Chondrocyte (in vitro differentiated cells): ENCODE results near the gene KRT9. TPM values are rescaled to one million over a fixed set of nuclear protein-coding genes. Genes with fewer than 3 reads are reported as not detected.

Experiments
- DNase-seq: peaks from one replicate; pipeline ENCODE4 v3.0.0; 2021; ENCODE audit warnings: mixed read lengths, low spot score
- H3K27ac Mint-ChIP-seq: one replicate; pipeline ENCODE4 v1.8.0; 2021; ENCODE audit warnings: mild to moderate bottlenecking, moderate library complexity, mixed read lengths; ENCODE audit not compliant: unreplicated experiment
- H3K27me3 Mint-ChIP-seq: 2 replicates; pipeline ENCODE4 v1.8.0; 2021; ENCODE audit warnings: low read depth, mixed read lengths
- H3K36me3 Mint-ChIP-seq: 2 replicates; pipeline ENCODE4 v1.8.0; 2021; ENCODE audit warnings: low read depth, mixed read lengths
- H3K4me1 Mint-ChIP-seq: 2 replicates; pipeline ENCODE4 v1.8.0; 2021; ENCODE audit warnings: low read depth, mild to moderate bottlenecking, mixed read lengths
- H3K4me3 Mint-ChIP-seq: one replicate; pipeline ENCODE4 v1.8.0; 2021; ENCODE audit warnings: mild to moderate bottlenecking, moderate library complexity, mixed read lengths; ENCODE audit not compliant: unreplicated experiment
- H3K9me3 Mint-ChIP-seq: 2 replicates; pipeline ENCODE4 v1.8.0; 2021; ENCODE audit warnings: low read depth, mixed read lengths
- total RNA-seq: library from RNA; stranded (reverse); gene quantifications from 3 replicates; pipeline ENCODE4 v1.2.1, GENCODE V29; 2021
- TF ChIP-seq, protein P1 (sequence below): fragments of 200-600 bp; sonication (generic); IDR thresholded peaks from 2 replicates; pipeline ENCODE4 v1.5.0; 2021; ENCODE audit warnings: antibody characterized with exemption, mild to moderate bottlenecking, moderate library complexity

The KRT9 gene
- total RNA-seq, 1 donor from 2014 or later = not detected

- H3K4me1 Mint-ChIP-seq = peaks cover 12% of the 10 kb centered on the region
- TF ChIP-seq, protein P1, sequence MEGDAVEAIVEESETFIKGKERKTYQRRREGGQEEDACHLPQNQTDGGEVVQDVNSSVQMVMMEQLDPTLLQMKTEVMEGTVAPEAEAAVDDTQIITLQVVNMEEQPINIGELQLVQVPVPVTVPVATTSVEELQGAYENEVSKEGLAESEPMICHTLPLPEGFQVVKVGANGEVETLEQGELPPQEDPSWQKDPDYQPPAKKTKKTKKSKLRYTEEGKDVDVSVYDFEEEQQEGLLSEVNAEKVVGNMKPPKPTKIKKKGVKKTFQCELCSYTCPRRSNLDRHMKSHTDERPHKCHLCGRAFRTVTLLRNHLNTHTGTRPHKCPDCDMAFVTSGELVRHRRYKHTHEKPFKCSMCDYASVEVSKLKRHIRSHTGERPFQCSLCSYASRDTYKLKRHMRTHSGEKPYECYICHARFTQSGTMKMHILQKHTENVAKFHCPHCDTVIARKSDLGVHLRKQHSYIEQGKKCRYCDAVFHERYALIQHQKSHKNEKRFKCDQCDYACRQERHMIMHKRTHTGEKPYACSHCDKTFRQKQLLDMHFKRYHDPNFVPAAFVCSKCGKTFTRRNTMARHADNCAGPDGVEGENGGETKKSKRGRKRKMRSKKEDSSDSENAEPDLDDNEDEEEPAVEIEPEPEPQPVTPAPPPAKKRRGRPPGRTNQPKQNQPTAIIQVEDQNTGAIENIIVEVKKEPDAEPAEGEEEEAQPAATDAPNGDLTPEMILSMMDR = no peak
- no peaks in the 10 kb centered on the region for H3K9me3 Mint-ChIP-seq
- no peak overlapping the region for H3K27ac Mint-ChIP-seq
- no peak overlapping the region for H3K4me3 Mint-ChIP-seq
- H3K27me3 Mint-ChIP-seq = peaks cover 7% of the 10 kb centered on the region
- no peaks in the 10 kb centered on the region for H3K36me3 Mint-ChIP-seq
- DNase-seq = peak; percentile 75
Measured at GRCh38 chr17:41535764-41536481, 35.9 kb downstream of the KRT9 start.

- DNase-seq = peak; percentile 56
Measured at GRCh38 chr17:41534899-41535546, 36.8 kb downstream of the KRT9 start.

GRCh38 chr17:41533613-41534012, 38.2 kb downstream of the KRT9 start:
- Mint-ChIP-seq H3K9me3 (no peaks in the 10 kb centered on the region), H3K36me3 (no peaks in the 10 kb centered on the region), H3K27me3 (peaks cover 17% of the 10 kb centered on the region), H3K27ac (no peak overlapping the region), H3K4me3 (no peak overlapping the region), H3K4me1 (peaks cover 7% of the 10 kb centered on the region)
- peak; percentile 2 for DNase-seq
- TF ChIP-seq, protein P1 = no peak

More at GRCh38 chr17:41534899-41535546, 36.8 kb downstream of the KRT9 start:
- H3K4me3 Mint-ChIP-seq = no peak overlapping the region
- H3K27ac Mint-ChIP-seq = no peak overlapping the region
- H3K9me3 Mint-ChIP-seq = no peaks in the 10 kb centered on the region
- TF ChIP-seq, protein P1 = no peak
- H3K27me3 Mint-ChIP-seq = peaks cover 7% of the 10 kb centered on the region
- peaks cover 12% of the 10 kb centered on the region for H3K4me1 Mint-ChIP-seq
- H3K36me3 Mint-ChIP-seq = no peaks in the 10 kb centered on the region

GRCh38 chr17:41532947-41533570, 38.8 kb downstream of the KRT9 start:
- DNase-seq = peak; percentile 10
- Mint-ChIP-seq H3K36me3 (no peaks in the 10 kb centered on the region), H3K4me3 (no peak overlapping the region), H3K27ac (no peak overlapping the region), H3K4me1 (peaks cover 5% of the 10 kb centered on the region), H3K27me3 (peaks cover 22% of the 10 kb centered on the region), H3K9me3 (no peaks in the 10 kb centered on the region)
- TF ChIP-seq, protein P1 = no peak

DNA sequence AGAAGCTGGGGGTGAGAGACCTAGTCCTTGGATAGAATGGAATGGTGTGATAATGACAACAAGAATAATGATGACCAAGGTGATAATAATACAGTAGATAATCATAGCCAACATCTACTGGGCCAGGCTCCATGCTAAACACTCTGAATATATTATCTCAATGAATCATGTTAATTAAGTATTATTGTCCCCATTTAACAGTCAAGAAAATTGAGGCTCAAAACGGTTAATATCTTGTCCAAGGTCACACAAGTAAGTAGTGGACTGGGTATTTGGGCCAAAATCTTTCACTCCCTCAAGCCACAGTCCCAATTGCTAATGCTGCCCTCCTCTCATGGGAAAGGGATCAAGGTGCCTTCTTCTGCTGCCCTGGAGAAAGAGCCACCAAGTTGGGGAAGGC, 39.9 kb downstream of the KRT9 start:
- no peaks in the 10 kb centered on the region for H3K9me3 Mint-ChIP-seq
- no peaks in the 10 kb centered on the region for H3K36me3 Mint-ChIP-seq
- H3K4me3 Mint-ChIP-seq = no peak overlapping the region
- TF ChIP-seq, protein P1 = no peak
- H3K27me3 Mint-ChIP-seq = peaks cover 29% of the 10 kb centered on the region
- DNase-seq = no peak
- H3K4me1 Mint-ChIP-seq = peaks cover 8% of the 10 kb centered on the region
- H3K27ac Mint-ChIP-seq = no peak overlapping the region
